Liver (tissue), 3 donors: ENCODE data around the gene CAMK1G.

ENCODE experiments used
- CTCF ChIP-seq: fragments of 150-350 bp; IDR thresholded peaks from 2 replicates; pipeline ENCODE4 v1.5.1; 2017; ENCODE audit warnings: improper control_type of control experiment, low read depth, low read length; ENCODE audit not compliant: missing input control
- GABPA ChIP-seq, 2 donors: IDR thresholded peaks in 1 of 2; conservative IDR thresholded peaks in 1 of 2; 2 replicates each; pipeline ENCODE4 v1.6.1; 2016; ENCODE audit warnings: antibody characterized with exemption in 2 of 2, mild to moderate bottlenecking in 1 of 2, moderate library complexity in 1 of 2
- donor health status: healthy.
- donor health status: healthy.

DNA sequence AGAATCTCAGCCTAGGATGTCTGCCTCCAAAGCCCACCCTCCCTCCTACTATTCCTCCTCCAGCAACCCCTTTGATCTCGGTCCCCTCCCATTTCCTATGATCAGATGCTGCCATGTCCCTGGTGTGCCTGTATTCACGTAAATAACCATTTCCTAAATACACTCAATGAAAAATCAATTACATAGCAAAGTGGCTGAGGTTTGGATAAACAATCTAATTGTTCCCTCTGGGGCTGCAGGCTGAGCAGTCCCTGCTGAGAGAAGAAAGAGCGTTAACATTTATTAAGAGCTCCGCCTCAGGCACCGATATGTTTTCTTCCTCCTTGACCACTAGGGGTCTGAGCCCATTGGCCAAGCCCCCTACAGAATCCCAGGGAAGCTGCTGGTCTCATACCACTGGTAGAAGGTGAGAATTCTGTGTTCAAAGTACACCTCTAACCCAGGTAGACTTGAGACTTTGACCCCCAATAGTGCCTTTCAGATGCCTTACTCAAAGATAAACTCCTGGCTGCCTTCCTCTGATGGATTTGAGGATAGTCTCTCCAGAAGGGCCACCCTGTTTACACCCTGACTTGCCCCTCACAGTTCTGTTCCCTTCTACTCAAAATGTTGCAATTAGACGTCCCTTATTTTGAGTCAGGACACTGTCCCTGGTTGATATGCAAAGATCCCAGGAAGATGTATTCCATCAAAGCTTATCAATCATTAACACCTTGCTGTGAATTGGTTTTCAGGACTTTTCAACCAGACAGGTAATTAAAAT, 33.9 kb upstream of the CAMK1G start:
- TF ChIP-seq CTCF (no peak), GABPA (IDR thresholded peaks at IDR 0.05 in 1 of 2, conservative IDR thresholded peaks at IDR 0.05 in 1 of 2) (no peak)
